GM10266 (cell line): ENCODE data around the gene ZNF451.

Source experiments
- DNase-seq: peaks from one replicate; pipeline ENCODE4 v3.0.0; 2012; ENCODE audit errors: extremely low spot score
- CTCF ChIP-seq: IDR thresholded peaks from 2 replicates; pipeline ENCODE4 v1.5.1; 2012; ENCODE audit warnings: mild to moderate bottlenecking, low read depth; ENCODE audit not compliant: control insufficient read depth, insufficient read depth; ENCODE audit errors: missing control alignments

ZNF451 gene

DNA sequence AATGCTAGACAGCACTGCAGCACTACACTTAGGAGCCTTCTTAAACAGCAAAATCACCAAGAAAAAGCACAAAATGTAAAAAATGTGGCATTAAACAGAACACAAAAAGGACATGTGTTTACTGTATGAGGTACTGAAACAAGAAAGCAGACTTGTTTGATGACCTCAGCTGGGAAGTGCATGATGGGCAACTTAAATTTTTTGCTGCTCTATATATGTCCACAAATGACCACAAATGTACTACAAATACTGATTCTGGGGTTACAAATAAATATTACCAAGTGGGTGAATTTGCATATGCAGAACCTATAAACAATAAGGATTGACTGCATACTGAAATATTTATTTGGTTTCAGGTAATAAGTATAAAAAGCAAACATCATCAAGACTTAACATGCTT is 119.0 kb downstream of the ZNF451 start:
- no peak for TF ChIP-seq CTCF
- DNase-seq: no peak

GRCh38 chr6:57210060-57210459 is 120.1 kb downstream of the ZNF451 start:
- TF ChIP-seq CTCF: no peak
- no peak for DNase-seq

GRCh38 chr6:57215260-57215659 is 125.3 kb downstream of the ZNF451 start:
- no peak for DNase-seq
- TF ChIP-seq CTCF: no peak

- DNase-seq: no peak
- no peak for TF ChIP-seq CTCF
Observed at GRCh38 chr6:57216235-57217101, 126.5 kb downstream of the ZNF451 start.

GRCh38 chr6:57217270-57217669 is 127.3 kb downstream of the ZNF451 start:
- no peak for TF ChIP-seq CTCF
- DNase-seq: no peak
